HG02678 (cell line): ENCODE results near the gene MS4A1.
A peak's percentile ranks its signal among the peaks of the same experiment; 100 is the strongest.
"Not testable (repeated sequence)": the region's sequence is repeated elsewhere in the genome, so short reads cannot be mapped to it uniquely, and the experiment has no call there.

ENCODE experiments used
- ATAC-seq: cut with Tn5 transposase; IDR thresholded peaks from one replicate; pipeline ENCODE4 v1.9.1; 2021; ENCODE audit warnings: mild to moderate bottlenecking, moderate library complexity; ENCODE audit not compliant: unreplicated experiment

Gene MS4A1

DNA sequence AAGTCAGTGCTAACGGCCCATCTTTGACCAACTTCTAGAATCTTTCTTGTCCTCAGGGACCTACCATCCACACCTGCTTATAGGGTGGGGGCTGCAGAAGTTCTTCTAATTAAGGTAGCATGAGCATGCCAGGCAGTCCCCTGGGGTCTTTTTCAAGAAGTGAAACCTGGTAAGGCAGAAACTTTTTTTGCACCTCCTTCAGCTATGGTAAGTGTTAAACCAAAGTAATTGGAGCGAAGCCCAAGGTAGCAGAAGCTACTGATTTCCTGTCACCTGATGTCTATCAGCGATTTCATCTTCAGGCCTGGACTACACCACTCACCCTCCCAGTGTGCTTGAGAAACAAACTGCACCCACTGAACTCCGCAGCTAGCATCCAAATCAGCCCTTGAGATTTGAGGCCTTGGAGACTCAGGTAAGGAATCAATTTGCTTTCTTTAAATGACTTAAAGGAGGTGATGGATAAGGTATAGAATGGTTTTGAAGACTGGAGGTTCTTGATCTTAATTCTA, at the start of gene MS4A1:
TSS of gene MS4A1 (plus strand) at position 317 of the 512 bp plus-strand sequence. CDS start 6,528 bp downstream, outside the sequence.
- ATAC-seq, result peak; percentile 82

DNA sequence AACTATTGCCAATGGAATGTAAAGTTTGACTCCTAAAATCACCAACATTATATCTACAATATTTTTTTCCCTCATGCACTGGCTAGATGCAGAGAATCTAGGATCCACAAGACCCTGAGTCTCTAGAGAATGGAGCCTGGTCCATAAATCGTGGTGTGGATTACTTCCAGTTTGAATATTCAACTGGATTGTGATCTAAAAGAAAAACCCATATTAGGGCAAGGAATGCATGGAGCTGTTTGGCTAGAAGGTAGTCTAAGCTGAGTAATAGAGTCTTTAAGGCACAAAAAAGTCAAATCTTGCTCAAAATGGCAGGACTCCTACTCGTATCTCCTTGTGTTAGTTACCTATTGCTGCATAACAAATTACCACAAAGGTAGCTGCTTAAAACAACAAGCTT, 35.6 kb upstream of the MS4A1 start:
- ATAC-seq, result no peak

DNA sequence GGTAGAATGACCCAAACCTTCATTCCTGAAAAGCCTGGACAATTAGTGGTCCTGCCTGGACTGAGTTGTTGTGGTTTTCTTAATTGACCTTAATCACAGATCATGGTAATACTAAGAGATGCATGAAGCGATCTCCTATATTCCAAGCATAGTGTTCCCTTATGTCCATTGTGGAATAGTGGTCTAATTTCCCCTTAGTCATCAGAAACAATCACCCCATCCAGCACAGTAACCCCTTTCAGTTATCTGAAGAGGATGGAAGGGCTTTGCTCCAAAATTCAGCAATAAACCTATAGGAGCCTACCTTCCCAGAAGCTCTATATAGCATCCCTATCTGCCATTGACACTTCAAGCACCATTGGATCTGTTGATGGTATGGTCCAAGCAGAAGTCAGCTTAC, 33.0 kb upstream of the MS4A1 start:
- ATAC-seq, result no peak

DNA sequence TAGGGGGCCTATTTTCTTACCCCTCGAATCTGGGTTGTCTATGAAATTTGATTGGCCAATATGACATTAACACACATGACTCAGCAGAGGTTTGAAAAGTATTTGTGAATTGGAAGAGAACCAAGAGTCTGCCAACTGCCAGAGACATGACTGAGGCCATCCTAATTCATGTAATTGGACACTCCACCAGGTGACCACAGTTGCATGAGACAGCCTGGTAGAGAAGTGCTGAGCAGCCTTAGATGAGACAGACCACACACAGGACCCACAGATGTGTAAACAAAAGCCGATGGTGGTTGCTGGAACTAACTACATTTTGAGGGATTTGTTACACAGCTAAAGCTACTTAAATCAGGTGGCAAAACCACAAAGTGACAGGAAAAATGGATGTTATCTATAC, 27.1 kb upstream of the MS4A1 start:
- ATAC-seq, result no peak

DNA sequence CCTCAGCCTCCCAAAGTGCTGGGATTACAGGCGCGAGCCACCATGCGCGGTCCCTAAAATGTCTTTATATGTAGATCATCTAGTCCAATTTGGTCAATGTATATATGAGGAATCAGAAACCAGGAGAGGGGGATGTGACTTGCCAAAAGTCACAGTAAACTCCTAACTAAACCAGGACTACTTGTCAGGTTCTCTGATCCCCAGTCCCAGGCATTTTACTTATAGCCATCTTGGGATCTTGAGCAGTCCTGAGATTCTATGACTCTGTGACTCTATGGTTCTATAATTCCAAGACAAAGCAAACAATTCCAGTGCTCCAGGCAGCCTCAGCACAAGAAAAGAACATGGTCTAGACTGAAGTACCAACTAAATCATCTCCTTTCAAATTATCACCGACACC, 26.4 kb upstream of the MS4A1 start, which contains the start of gene MS4A5:
TSS of gene MS4A5 (plus strand) at position 301 of the 400 bp plus-strand sequence. CDS start 103 bp downstream, outside the sequence.
- no peak for ATAC-seq

DNA sequence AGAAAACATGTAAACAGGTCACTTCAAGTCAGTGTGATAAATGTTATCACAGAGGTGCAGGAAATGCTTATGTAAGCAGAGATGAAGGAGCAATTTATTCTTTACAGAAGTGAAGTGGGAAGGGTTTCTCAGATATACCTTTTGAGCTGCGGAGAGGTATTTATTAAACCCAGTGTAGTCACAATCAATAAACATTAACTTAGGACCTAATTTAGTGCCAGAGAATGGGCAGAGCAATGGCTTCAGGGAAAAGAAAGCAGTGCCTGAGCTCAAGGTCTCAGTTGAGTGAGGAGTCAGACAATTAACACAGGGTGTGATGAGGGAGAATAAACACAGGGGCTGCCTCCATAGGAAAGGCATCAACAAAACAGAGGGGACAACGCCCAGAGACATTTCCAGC, 24.4 kb upstream of the MS4A1 start:
- ATAC-seq, result no peak

DNA sequence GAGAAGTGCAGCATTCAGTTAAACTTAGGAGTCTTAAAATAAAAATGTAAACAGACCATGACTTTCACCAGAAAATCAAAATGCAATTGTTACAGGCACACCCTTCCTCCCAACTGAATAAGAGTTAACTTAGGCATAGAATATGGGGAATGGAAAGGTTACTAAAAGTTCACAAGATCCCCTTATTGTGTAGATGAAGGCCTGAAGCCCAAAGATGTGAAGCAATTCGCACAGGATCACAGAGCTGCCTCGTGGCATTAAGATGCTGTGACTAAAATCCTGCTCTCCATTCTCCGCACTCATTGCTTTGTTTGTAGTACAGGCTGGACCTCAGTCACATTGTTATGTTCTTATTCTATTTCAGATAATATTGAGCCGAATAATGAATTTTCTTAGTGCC, 22.2 kb upstream of the MS4A1 start:
- no peak for ATAC-seq

DNA sequence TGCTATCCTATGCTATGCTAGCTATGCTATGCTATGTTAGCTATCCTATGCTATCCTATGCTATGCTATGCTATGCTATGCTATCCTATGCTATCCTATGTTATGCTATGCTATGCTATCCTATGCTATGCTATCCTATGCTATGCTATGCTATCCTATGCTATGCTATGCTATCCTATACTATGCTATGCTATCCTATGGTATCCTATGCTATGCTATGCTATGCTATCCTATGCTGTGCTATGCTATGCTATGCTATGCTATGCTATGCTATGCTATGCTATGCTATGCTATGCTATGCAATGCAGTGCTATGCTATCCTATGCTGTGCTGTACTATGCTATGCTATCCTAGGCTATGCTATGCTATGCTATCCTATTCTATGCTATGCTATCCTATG, 8.6 kb upstream of the MS4A1 start:
- no peak for ATAC-seq

DNA sequence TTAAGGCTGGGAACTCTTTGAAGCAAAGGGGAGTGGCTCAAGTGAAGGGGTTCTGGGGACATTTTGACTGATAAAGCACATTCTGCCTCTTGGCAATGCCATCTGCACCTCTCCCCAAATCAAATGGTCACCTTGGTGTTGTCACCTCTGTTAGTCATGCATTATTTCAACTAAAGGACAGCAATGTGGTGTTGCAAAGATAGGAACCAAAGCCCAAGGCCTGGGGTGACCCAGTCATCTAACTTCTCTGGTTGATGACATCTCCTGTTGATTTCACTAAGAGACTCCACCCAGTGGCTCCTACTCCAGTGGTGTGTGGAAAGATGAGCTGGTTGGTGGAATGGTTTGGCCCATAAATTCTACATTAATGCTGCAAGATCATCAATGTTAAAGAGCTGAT, 7.8 kb upstream of the MS4A1 start:
- no peak for ATAC-seq

DNA sequence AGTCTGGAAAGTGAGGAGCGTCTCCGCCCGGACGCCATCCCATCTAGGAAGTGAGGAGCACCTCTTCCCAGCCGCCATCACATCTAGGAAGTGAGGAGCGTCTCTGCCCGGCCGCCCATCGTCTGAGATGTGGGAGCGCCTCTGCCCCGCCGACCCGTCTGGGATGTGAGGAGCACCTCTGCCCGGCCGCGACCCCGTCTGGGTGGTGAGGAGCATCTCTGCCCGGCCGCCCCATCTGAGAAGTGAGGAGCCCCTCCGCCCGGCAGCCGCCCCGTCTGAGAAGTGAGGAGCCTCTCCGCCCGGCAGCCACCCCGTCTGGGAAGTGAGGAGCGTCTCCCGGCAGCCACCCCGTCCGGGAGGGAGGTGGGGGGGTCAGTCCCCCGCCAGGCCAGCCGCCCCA, 4.5 kb upstream of the MS4A1 start:
- not testable (repeated sequence) for ATAC-seq

DNA sequence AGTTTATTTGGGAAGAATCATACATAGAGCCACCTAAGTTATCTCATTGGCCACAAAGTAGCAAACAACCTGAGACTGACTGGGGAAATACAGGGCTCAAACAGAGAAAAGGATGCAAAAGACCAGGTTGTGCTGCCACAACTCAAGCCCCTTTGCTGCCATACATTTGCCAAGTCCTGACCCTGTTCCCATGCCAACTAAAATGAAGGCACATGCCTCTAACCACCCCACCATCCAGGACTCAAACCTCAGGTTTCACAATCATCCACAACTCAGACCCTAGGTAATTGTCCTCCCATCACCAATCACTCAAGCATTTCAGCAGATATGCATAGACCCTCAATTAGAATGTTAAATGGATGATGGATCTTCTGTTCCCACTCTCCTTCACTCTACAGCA, 1.4 kb upstream of the MS4A1 start:
- ATAC-seq, result no peak

DNA sequence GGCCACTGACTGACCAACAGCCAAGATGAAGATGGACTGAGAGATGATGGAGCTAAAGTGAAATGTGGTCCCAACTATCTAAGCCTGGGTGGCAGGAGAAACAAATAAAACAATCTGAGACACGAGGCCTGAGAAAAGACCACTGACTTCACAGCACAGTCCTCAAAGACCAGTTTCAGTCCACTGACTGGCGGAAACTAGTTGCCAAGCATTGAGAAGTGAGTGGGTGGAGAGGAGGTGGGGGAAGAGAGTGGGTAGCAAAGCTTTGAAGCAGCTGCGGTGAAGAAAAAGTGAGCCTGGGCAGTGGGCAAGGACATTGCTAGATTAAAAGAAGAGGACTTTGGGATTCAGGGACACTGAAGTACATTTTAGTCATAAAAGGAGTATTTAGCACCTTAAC, 1.9 kb downstream of the MS4A1 start:
- ATAC-seq, result peak; percentile 43

DNA sequence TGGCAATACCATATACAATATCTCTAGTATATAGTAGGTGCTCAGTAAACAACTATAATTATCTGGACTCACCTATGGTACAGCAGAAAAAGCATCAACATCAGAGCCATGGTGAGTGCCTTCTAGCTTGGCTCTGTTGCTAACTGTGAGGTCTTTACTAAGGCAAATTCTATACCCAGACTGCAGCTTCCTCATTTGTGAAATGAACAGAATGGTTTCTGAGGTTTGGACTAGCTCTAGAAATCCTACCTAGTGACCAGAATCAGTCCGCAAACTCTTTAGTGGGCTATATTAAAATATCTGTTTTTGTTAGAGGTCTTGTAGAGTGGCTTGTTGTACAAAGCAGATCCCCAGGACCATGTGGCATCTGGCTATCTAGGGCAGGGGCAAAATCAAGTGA, 3.7 kb downstream of the MS4A1 start:
- peak; percentile 18 for ATAC-seq

DNA sequence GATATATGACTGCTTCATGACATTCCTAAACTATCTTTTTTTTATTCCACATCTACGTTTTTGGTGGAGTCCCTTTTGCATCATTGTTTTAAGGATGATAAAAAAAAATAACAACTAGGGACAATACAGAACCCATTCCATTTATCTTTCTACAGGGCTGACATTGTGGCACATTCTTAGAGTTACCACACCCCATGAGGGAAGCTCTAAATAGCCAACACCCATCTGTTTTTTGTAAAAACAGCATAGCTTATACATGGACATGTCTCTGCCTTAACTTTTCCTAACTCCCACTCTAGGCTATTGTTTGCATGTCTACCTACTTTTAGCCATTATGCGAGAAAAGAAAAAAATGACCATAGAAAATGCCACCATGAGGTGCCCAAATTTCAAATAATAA, 13.2 kb downstream of the MS4A1 start:
- no peak for ATAC-seq

DNA sequence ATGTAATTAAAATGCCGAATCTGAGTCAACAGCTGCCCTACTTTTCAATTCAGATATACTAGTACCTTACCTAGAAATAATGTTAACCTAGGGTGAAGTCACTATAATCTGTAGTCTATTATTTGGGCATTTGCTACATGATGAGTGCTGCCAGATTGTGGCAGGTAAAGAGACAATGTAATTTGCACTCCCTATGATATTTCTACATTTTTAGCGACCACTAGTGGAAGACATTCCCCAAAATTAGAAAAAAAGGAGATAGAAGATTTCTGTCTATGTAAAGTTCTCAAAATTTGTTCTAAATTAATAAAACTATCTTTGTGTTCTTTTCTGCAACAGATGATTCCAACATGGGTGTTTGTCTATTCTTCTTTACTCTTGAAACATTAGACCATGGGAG, 14.1 kb downstream of the MS4A1 start:
- no peak for ATAC-seq

DNA sequence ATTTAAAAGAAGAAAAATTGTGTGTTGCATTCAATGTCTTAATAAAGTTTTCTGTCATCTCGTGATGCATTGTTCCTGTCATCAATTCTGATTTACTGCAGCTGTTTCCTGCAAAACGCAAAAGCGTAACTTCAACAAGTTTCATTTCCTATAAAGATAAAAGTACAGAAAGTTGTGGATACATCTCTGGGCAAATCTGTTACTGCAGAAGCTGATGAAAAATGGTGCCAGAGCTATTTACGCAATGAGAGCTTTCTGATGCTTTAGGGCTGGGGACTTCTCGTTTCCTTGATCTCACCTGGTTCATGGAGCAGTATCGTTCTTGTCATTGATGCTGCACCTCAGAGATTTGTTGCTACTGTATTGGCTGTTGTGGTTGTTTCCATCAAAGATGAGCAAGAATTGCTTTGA, 21.4 kb downstream of the MS4A1 start:
- ATAC-seq, result peak; percentile 74

DNA sequence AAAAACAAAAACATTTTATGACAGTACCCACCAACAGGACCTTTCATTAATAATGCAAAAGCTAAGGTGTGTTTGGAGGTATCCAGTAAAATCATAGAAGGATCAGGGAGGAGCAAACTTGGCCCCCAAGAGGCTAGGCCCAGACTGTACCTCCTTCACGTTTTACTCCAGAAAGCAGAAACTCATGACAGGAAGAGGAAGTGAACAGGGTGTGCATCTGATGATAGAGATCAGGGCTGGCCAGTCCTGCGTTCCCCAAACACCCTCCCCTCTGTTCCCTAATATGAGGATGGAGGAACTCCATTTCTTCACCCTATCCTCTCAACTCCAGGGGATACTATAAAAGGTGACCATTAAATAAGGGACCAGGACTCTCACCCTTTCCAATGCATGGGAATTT, 26.7 kb downstream of the MS4A1 start:
- ATAC-seq, result no peak

DNA sequence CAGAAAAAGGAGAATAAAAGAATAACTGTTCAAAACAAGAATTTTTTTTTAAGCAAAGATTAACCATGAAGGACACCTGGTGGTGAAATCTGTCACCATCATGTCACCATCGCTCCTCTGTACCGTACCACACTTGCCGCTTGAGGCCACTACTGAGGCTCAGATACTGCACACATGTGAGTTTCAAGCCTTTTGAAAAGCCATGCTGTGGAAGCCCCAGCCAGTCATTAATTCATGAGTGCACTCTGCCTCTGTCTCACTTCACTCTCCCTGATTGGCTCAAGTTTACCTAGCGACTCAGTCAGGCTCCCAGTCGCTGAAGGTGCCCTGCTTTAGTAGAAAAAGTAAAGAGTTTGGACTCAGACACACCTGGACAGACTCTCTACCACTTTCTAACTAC, 30.3 kb downstream of the MS4A1 start:
- ATAC-seq, result peak; percentile 98

DNA sequence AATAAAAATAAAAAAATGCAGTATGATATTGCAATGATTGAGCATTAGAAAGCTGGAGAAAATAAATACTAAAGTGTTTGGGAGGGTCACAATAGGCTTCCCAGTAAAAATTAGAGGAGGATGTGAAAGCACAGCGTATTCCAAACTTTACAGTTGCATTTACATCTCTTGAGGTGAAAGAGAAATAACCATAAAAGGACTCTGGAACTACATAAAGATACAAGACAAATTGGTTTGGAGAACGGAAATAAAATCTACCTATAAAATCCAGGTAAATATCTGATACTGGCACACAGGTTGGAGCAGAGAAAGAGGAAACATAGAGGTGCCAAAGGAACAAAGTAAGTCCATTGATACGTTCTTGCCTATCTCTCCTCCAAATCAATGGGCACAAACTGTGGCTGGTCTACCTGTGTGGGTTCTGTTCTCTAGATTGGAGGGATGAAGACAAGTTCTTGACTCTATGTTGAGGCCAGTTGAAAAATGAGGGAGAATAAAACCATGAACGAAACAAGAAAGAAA, 36.9 kb downstream of the MS4A1 start, which contains the start of gene MS4A12:
TSS of gene MS4A12 (plus strand) at position 291 of the 522 bp plus-strand sequence. CDS start 4,541 bp downstream, outside the sequence.
- no peak for ATAC-seq

DNA sequence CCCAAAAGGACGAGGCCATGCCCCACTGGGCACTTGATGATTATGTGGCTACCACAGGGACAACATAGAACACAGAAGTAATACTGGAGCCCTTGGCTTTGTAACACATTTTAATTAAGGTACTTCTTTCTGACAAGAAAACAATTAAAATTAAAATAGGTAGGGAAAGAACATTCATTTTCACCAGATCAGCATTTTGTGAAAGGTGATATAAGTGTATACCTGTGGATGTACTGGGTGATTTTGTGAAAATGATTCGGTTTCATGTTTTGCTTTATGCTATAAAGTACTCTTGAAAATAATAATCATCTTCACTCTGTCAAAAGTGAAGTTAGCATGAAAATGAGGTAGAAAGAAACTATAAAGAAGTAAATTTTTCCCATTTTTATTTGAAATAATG, 37.8 kb downstream of the MS4A1 start:
- ATAC-seq, result no peak

DNA sequence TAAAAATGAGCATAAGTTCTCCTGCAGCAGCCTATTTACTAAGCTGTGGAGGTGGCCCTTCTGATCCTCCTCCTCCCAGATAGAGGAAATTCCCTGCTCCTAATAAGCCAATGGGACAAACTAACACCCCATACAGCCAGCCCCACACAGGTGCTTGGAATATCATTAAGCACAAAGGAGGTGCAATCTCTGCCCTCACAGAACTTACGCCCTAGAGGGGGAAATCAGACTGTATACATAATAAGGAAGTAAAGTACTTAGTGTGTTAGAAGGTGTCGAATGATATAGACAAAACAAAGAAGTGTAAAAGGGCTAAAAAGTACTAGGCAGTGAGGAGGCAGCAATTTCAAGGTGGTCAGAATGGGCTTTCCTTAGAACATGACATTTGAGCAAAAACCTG, 42.8 kb downstream of the MS4A1 start:
- no peak for ATAC-seq

DNA sequence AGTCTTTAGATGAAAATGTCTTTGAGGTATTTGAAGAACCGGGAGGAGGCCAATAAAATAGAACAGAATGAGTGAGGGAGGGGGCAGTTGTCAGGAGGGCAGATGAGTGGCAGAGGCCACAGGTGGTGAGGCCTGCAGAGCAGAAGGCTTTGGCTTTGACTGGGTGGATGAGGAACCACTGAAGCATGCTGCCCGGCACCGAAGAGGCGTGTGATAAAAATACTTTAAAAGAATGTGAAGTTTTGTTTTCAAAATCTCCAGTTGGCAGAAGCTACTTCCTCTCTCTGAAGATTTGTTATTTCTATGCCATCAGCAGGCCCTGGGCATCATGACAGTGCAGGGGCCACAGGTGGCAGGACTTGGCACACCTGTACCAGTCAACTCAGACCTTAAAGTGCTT, 43.2 kb downstream of the MS4A1 start:
- ATAC-seq, result no peak

DNA sequence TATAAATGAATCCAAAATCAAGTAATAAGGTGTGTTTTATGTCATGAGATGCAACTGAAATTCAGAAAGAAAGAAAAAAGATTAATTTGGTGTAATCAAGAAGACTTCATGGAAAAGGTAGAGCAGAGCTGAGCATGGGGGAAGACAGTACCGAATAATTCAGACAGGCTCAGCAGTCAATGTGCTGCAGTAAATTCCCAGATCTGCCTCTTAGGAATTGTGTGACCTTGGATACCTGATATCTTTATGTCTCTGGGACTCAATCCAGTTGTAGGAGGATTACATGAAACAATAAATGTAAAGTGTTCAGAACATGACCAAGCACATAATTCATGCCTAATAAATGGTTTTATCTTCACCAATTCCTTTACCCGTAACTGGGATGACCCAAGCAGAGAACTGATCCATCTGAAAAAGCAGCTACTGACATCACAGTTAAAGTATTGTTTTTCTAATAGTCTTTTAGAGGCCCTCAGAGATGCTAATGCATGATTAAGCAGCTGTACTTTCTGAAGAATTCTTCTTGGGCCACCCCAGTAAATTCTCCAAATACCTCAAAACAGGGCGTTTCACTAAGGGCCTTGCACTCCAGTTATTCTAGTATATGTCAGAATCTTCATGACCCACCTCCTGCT, 44.7 kb downstream of the MS4A1 start:
- ATAC-seq, result no peak
